Esophagus muscularis mucosa (tissue), 4 donors: ENCODE data around the gene LSM3. TPM values are rescaled to one million over a fixed set of nuclear protein-coding genes. Genes with fewer than 3 reads are reported as not detected.

Source experiments
- DNase-seq: peaks from one replicate; pipeline ENCODE4 v3.0.0-alpha.2; 2017; ENCODE audit errors: extremely low spot score
- H3K27ac ChIP-seq, 4 donors: fragments of 200-600 bp; sonication (generic); replicated peaks in 1 of 4; 1 replicate in 3 of 4; 2 replicates in 1 of 4; pipeline ENCODE4 v1.5.1; 2016 to 2019; ENCODE audit warnings: mild to moderate bottlenecking in 1 of 4
- H3K27me3 ChIP-seq, 4 donors: fragments of 200-600 bp; sonication (generic); one replicate each; pipeline versions ENCODE4 v1.5.1 to v1.6.0; 2016 to 2019
- H3K36me3 ChIP-seq, 4 donors: fragments of 200-600 bp; sonication (generic); one replicate each; pipeline ENCODE4 v1.5.1; 2016 to 2019
- H3K4me1 ChIP-seq, 4 donors: fragments of 200-600 bp; sonication (generic); one replicate each; pipeline ENCODE4 v1.5.1; 2016 to 2019
- H3K4me3 ChIP-seq, 4 donors: fragments of 200-600 bp; sonication (generic); 1 replicate in 2 of 4; 2 replicates in 2 of 4; pipeline ENCODE4 v1.5.1; 2016 to 2019; ENCODE audit warnings: mild to moderate bottlenecking in 4 of 4, moderate library complexity in 1 of 4
- H3K9me3 ChIP-seq, 4 donors: fragments of 200-600 bp; sonication (generic); 1 replicate in 3 of 4; 2 replicates in 1 of 4; pipeline ENCODE4 v1.5.1; 2016 to 2019
- CTCF ChIP-seq, 3 experiments: fragments of 200-600 bp in 2 of 3; fragments of 450-650 bp in 1 of 3; sonication (generic) in 2 of 3; IDR thresholded peaks; one replicate each; pipeline ENCODE4 v1.5.1; 2017 to 2019; ENCODE audit warnings: antibody characterized with exemption in 3 of 3, mild to moderate bottlenecking in 2 of 3, moderate library complexity in 1 of 3
- EP300 ChIP-seq: sonication (generic); formaldehyde crosslinking; IDR thresholded peaks from one replicate; pipeline ENCODE4 v1.6.1; 2017; ENCODE audit warnings: antibody characterized with exemption
- POLR2A ChIP-seq: fragments of 450-650 bp; IDR thresholded peaks from one replicate; pipeline ENCODE4 v1.6.1; 2017; ENCODE audit warnings: antibody characterized with exemption, moderate library complexity, mild to moderate bottlenecking, low read depth
- POLR2AphosphoS5 ChIP-seq, 2 donors: sonication (generic); formaldehyde crosslinking; IDR thresholded peaks; one replicate each; pipeline ENCODE4 v1.6.1; 2017; ENCODE audit warnings: antibody characterized with exemption in 2 of 2
- WGBS: methylation state at CpG from one replicate; pipeline ENCODE4 v1.1.5; 2018; 5-methylcytosine and 5-hydroxymethylcytosine counted together
- intact Hi-C: fragments of 100-400 bp; cut with DNase I; formaldehyde crosslinking; loops from one replicate; pipeline ENCODE4 v1.15.1; 2023
- total RNA-seq, 4 donors: library from RNA; depleted of rRNA; stranded (reverse); fragments of >200 nt; gene quantifications; one replicate each; pipeline versions ENCODE4 v1.1.0 to v1.2.1, GENCODE V29; 2016

Gene LSM3
- total RNA-seq, 4 donors from 2014 or later, result 8.0 to 12.0 (median 9.6) TPM

- Histone ChIP-seq H3K4me3 (no peak overlapping the region), H3K36me3 (peaks cover 11 to 91% (median 78%) of the 10 kb centered on the region in 4 donors), H3K9me3 (no peaks in the 10 kb centered on the region), H3K27me3 (no peaks in the 10 kb centered on the region), H3K27ac (no peak overlapping the region), H3K4me1 (peaks cover 5 to 21% (median 18%) of the 10 kb centered on the region in 4 donors)
- intact Hi-C loops, result no loop called here
- peak; percentile 60 for DNase-seq
- 88% methylated on average over 12 of the region's 12 CpGs for WGBS
- TF ChIP-seq POLR2A, result no peak
- no peak for TF ChIP-seq POLR2AphosphoS5 (IDR thresholded peaks at IDR 0.05)
- no peak for TF ChIP-seq EP300
- TF ChIP-seq CTCF (IDR thresholded peaks at IDR 0.05), result no peak
Observed at GRCh38 chr3:14151471-14152083, 27.0 kb upstream of the LSM3 start.

GRCh38 chr3:14152233-14152962 lies 26.2 kb upstream of the LSM3 start:
- 86% methylated on average over 11 of the region's 11 CpGs for WGBS
- intact Hi-C loops, result no loop called here
- H3K27ac ChIP-seq, result no peak overlapping the region
- H3K27me3 ChIP-seq, result no peaks in the 10 kb centered on the region
- H3K4me3 ChIP-seq, result no peak overlapping the region
- TF ChIP-seq EP300, result no peak
- no peak for TF ChIP-seq CTCF (IDR thresholded peaks at IDR 0.05)
- no peak for TF ChIP-seq POLR2AphosphoS5 (IDR thresholded peaks at IDR 0.05)
- TF ChIP-seq POLR2A, result no peak
- peak; percentile 39 for DNase-seq
- H3K36me3 ChIP-seq, result peaks cover 12 to 91% (median 78%) of the 10 kb centered on the region in 4 donors
- H3K4me1 ChIP-seq, result peaks cover 0 to 14% (median 11%) of the 10 kb centered on the region in 4 donors
- H3K9me3 ChIP-seq, result no peaks in the 10 kb centered on the region

GRCh38 chr3:14152963-14153355 lies 25.7 kb upstream of the LSM3 start:
- intact Hi-C loops, result no loop called here

GRCh38 chr3:14153663-14154062 lies 25.0 kb upstream of the LSM3 start:
- peak; percentile 19 for DNase-seq
- no peak for TF ChIP-seq POLR2A
- no peak for TF ChIP-seq CTCF (IDR thresholded peaks at IDR 0.05)
- no peak for TF ChIP-seq EP300
- no peak for TF ChIP-seq POLR2AphosphoS5 (IDR thresholded peaks at IDR 0.05)
- peaks cover 0 to under 1% (median under 1%) of the 10 kb centered on the region in 4 donors for H3K4me1 ChIP-seq
- intact Hi-C loops, result no loop called here
- no peak overlapping the region for H3K27ac ChIP-seq
- H3K36me3 ChIP-seq, result peaks cover 20 to 91% (median 78%) of the 10 kb centered on the region in 4 donors
- H3K9me3 ChIP-seq, result no peaks in the 10 kb centered on the region
- no peak overlapping the region for H3K4me3 ChIP-seq
- H3K27me3 ChIP-seq, result no peaks in the 10 kb centered on the region
- WGBS, result 90% methylated on average over 6 of the region's 6 CpGs

More at GRCh38 chr3:14152963-14153355, 25.7 kb upstream of the LSM3 start:
- peaks cover 13 to 91% (median 78%) of the 10 kb centered on the region in 4 donors for H3K36me3 ChIP-seq
- H3K4me3 ChIP-seq, result no peak overlapping the region
- no peak overlapping the region for H3K27ac ChIP-seq
- H3K9me3 ChIP-seq, result no peaks in the 10 kb centered on the region
- WGBS, result 88% methylated on average over 4 of the region's 4 CpGs
- DNase-seq, result peak; percentile 17
- TF ChIP-seq POLR2AphosphoS5 (IDR thresholded peaks at IDR 0.05) (no peak), POLR2A (no peak), EP300 (no peak), CTCF (IDR thresholded peaks at IDR 0.05) (no peak)
- peaks cover 0 to 8% (median 7%) of the 10 kb centered on the region in 4 donors for H3K4me1 ChIP-seq
- H3K27me3 ChIP-seq, result no peaks in the 10 kb centered on the region
